HEK293T (cell line): Measurements from ENCODE around the gene C16orf96.

ENCODE experiments used
- BHLHE40 ChIP-seq: fragments of 450-650 bp; IDR thresholded peaks from 2 replicates; pipeline ENCODE4 v1.6.1; 2016; ENCODE audit warnings: mild to moderate bottlenecking, moderate library complexity, borderline replicate concordance
- CTBP1 ChIP-seq: fragments of 450-650 bp; IDR thresholded peaks from 2 replicates; pipeline ENCODE4 v1.6.1; 2016; ENCODE audit warnings: borderline replicate concordance
- FOXK2 ChIP-seq: fragments of 450-650 bp; IDR thresholded peaks from 2 replicates; pipeline ENCODE4 v1.6.1; 2016; ENCODE audit warnings: mild to moderate bottlenecking
- FOXM1 ChIP-seq: fragments of 450-650 bp; IDR thresholded peaks from 2 replicates; pipeline ENCODE4 v1.6.1; 2017; ENCODE audit warnings: mild to moderate bottlenecking, borderline replicate concordance
- L3MBTL2 ChIP-seq: fragments of 450-650 bp; conservative IDR thresholded peaks from 2 replicates; pipeline ENCODE4 v1.6.1; 2016; ENCODE audit warnings: mild to moderate bottlenecking
- NFRKB ChIP-seq: fragments of 450-650 bp; IDR thresholded peaks from 2 replicates; pipeline ENCODE4 v1.6.1; 2016; ENCODE audit warnings: mild to moderate bottlenecking, moderate library complexity
- SP1 ChIP-seq: fragments of 450-650 bp; IDR thresholded peaks from 2 replicates; pipeline ENCODE4 v1.6.1; 2017
- SUZ12 ChIP-seq: fragments of 450-650 bp; IDR thresholded peaks from 2 replicates; pipeline ENCODE4 v1.6.1; 2016; ENCODE audit warnings: mild to moderate bottlenecking
- TARDBP ChIP-seq: fragments of 450-650 bp; IDR thresholded peaks from 2 replicates; pipeline ENCODE4 v1.6.1; 2016

DNA sequence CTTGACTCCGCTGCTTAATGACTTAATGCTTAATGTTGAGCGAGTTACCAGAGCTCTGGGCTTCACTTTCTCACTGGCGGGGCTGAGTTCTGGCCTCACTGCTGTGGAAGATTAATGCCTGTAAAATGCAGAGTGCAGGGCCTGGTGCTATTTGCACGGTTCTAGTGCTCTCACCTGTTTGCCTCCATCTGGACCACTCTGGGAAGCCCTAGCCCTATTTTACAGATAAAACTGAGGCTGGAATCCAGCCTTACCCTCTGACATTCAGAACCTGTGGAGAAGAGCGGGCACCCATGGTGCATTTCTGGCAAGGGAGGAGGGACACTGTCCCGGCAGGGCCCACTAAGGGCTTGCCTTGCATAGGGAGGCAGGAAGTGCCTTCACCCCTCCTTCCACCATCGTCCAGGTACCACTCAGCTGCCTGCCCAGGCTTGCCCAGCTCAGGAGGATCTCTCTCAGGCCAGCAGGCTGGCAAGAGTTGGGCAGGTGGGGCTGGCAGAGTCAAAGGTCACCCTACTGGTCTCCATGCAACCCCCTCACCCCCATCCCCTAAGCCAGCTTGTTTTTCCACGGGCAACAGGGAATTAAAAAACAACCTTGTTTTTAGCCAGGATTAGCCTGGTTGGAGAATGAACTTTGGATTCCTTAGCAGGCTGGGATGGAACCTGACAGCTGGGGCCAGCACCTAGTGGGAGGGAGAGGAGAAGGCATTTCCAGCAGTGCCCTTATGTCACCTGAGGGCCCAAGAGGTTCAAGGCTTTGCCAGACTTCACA is 62.7 kb downstream of the C16orf96 start:
- no peak for TF ChIP-seq NFRKB
- no peak for TF ChIP-seq BHLHE40
- no peak for TF ChIP-seq L3MBTL2
- no peak for TF ChIP-seq SP1
- no peak for TF ChIP-seq TARDBP
- no peak for TF ChIP-seq FOXM1
- no peak for TF ChIP-seq SUZ12
- no peak for TF ChIP-seq FOXK2
- TF ChIP-seq CTBP1, result no peak
